Measurements from ENCODE around the gene TP53BP2.
"Not testable (repeated sequence)": the region's sequence is repeated elsewhere in the genome, so short reads cannot be mapped to it uniquely, and the experiment has no call there.

Gene TP53BP2

GRCh38 chr1:223825767-223826748 is 19.7 kb downstream of the TP53BP2 start:
- no peak for DNase-seq (ENCODE audit: low spot score)
- no peak for TF ChIP-seq CTCF (IDR thresholded peaks at IDR 0.05; ENCODE audit: extremely low read depth, missing control alignments)

GRCh38 chr1:223824712-223825111 is 21.0 kb downstream of the TP53BP2 start:
- no peak for TF ChIP-seq CTCF (IDR thresholded peaks at IDR 0.05; ENCODE audit: extremely low read depth, missing control alignments)
- DNase-seq (ENCODE audit: low spot score) = no peak

- no peak for DNase-seq (ENCODE audit: low spot score)
These were observed 21.5 kb downstream of the TP53BP2 start for GRCh38 chr1:223824287-223824686.

GRCh38 chr1:223820971-223821370 is 24.8 kb downstream of the TP53BP2 start:
- no peak for DNase-seq (ENCODE audit: low spot score)

More at GRCh38 chr1:223824287-223824686, 21.5 kb downstream of the TP53BP2 start:
- TF ChIP-seq CTCF (IDR thresholded peaks at IDR 0.05; ENCODE audit: extremely low read depth, missing control alignments) = no peak

GRCh38 chr1:223820515-223820858 is 25.3 kb downstream of the TP53BP2 start:
- DNase-seq (ENCODE audit: low spot score) = no peak
- no peak for TF ChIP-seq CTCF (IDR thresholded peaks at IDR 0.05; ENCODE audit: extremely low read depth, missing control alignments)

More at GRCh38 chr1:223820971-223821370, 24.8 kb downstream of the TP53BP2 start:
- TF ChIP-seq CTCF (IDR thresholded peaks at IDR 0.05; ENCODE audit: extremely low read depth, missing control alignments) = no peak

- TF ChIP-seq CTCF (IDR thresholded peaks at IDR 0.05; ENCODE audit: extremely low read depth, missing control alignments) = no peak
- no peak for DNase-seq (ENCODE audit: low spot score)
These were observed 25.8 kb downstream of the TP53BP2 start for GRCh38 chr1:223819730-223820514.

GRCh38 chr1:223817265-223817664 is 28.5 kb downstream of the TP53BP2 start:
- DNase-seq (ENCODE audit: low spot score) = not testable (repeated sequence)
